A549 (cell line): ENCODE measurements around the gene FHIT. TPM values are rescaled to one million over a fixed set of nuclear protein-coding genes. Genes with fewer than 3 reads are reported as not detected.

Experiments used
- ATAC-seq, 2 experiments: fragments of 200-7000 bp in 1 of 2; fragments of >200 bp in 1 of 2; cut with Nextera tagmentation in 1 of 2; cut with Tn5 transposase in 1 of 2; 3 replicates each; pipeline versions ENCODE4 v1.8.0 to v1.9.1; 2018 to 2020; ENCODE audit warnings: mild to moderate bottlenecking in 1 of 2, moderate library complexity in 1 of 2
- CTCF ChIA-PET: fragments of 300-600 bp; sonication (Branson Sonifier 250); formaldehyde crosslinking; extraction: SDS; loops from one replicate; lab custom pipeline; 2021; ENCODE audit warnings: antibody characterized with exemption, inconsistent platforms; lab: Yijun Ruan, JAX
- POLR2A ChIA-PET: fragments of 350-600 bp; formaldehyde crosslinking; extraction: SDS; loops from one replicate; lab custom pipeline; 2021; ENCODE audit warnings: antibody characterized with exemption, inconsistent platforms; lab: Yijun Ruan, JAX
- DNase-seq, 2 experiments: peaks; one replicate each; pipeline versions ENCODE4 v3.0.0 to v3.0.0-alpha.2; 2011 to 2016; ENCODE audit warnings: low read depth in 1 of 2, low spot score in 1 of 2
- FAIRE-seq: peaks from 2 replicates; lab custom pipeline; 2011; peaks lifted over from hg19 to GRCh38; lab: Jason Lieb, UNC
- H3K27ac ChIP-seq, 2 experiments: fragments of >200 bp; sonication (Bioruptor Twin); formaldehyde crosslinking; 3 replicates each; pipeline ENCODE4 v1.5.1; 2016 to 2017
- H3K4me1 ChIP-seq: fragments of >200 bp; sonication (Bioruptor Twin); formaldehyde crosslinking; 3 replicates; pipeline ENCODE4 v1.6.1; 2016
- H3K4me2 ChIP-seq: fragments of >200 bp; sonication (Bioruptor Twin); formaldehyde crosslinking; 3 replicates; pipeline ENCODE4 v1.6.1; 2016
- H3K4me3 ChIP-seq: fragments of >200 bp; sonication (Bioruptor Twin); formaldehyde crosslinking; 3 replicates; pipeline ENCODE4 v1.5.1; 2016
- H3K9me3 ChIP-seq: fragments of >200 bp; sonication (Bioruptor Twin); formaldehyde crosslinking; 3 replicates; pipeline ENCODE4 v1.6.1; 2016
- CHD2 ChIP-seq: fragments of 150-350 bp; IDR thresholded peaks from 2 replicates; pipeline ENCODE4 v1.6.1; 2014; ENCODE audit warnings: low read length; ENCODE audit not compliant: partially characterized antibody
- EHF ChIP-seq: fragments of 250-450 bp; sonication (Bioruptor Pico); IDR thresholded peaks from 2 replicates; pipeline ENCODE4 v1.5.0; 2020; ENCODE audit warnings: mild to moderate bottlenecking
- ESRRA ChIP-seq: fragments of 150-350 bp; IDR thresholded peaks from 2 replicates; pipeline ENCODE4 v1.6.1; 2014; ENCODE audit warnings: mild to moderate bottlenecking, low read length, borderline replicate concordance
- FOXS1 ChIP-seq: fragments of 250-450 bp; sonication (Bioruptor Pico); IDR thresholded peaks from 2 replicates; pipeline ENCODE4 v1.5.0; 2020; ENCODE audit warnings: mild to moderate bottlenecking, moderate library complexity
- GATA3 ChIP-seq: IDR thresholded peaks from 2 replicates; pipeline ENCODE4 v1.6.1; 2012; ENCODE audit warnings: borderline replicate concordance
- JUNB ChIP-seq: fragments of >200 bp; sonication (Bioruptor Twin); formaldehyde crosslinking; IDR thresholded peaks from 2 replicates; pipeline ENCODE4 v1.6.1; 2016
- KDM1A ChIP-seq: fragments of 200-600 bp; sonication (generic); IDR thresholded peaks from 2 replicates; pipeline ENCODE4 v1.6.1; 2016; ENCODE audit warnings: low read depth, mild to moderate bottlenecking
- KDM5A ChIP-seq: fragments of 200-600 bp; sonication (generic); IDR thresholded peaks from 2 replicates; pipeline ENCODE4 v1.6.1; 2016; ENCODE audit warnings: antibody characterized with exemption, mild to moderate bottlenecking
- MAFK ChIP-seq: fragments of 450-650 bp; IDR thresholded peaks from 2 replicates; pipeline ENCODE4 v1.6.1; 2014; ENCODE audit not compliant: partially characterized antibody
- MAZ ChIP-seq: fragments of 150-350 bp; IDR thresholded peaks from 2 replicates; pipeline ENCODE4 v1.6.1; 2014; ENCODE audit warnings: antibody characterized with exemption, low read depth, low read length, borderline replicate concordance
- NFE2L2 ChIP-seq: fragments of 150-350 bp; conservative IDR thresholded peaks from 2 replicates; pipeline ENCODE4 v1.6.1; 2014; ENCODE audit warnings: low read length
- POLR2A ChIP-seq: IDR thresholded peaks from 2 replicates; pipeline ENCODE4 v1.6.1; 2012; ENCODE audit warnings: mild to moderate bottlenecking, low read length
- POLR2AphosphoS2 ChIP-seq: conservative IDR thresholded peaks from 2 replicates; pipeline ENCODE4 v1.6.1; 2012; ENCODE audit warnings: low read length, improper control_type of control experiment, inconsistent platforms
- RARB ChIP-seq: fragments of 250-450 bp; sonication (Bioruptor Pico); IDR thresholded peaks from 2 replicates; pipeline ENCODE4 v1.8.0; 2021; ENCODE audit warnings: mild to moderate bottlenecking, moderate library complexity
- SMC3 ChIP-seq: fragments of >200 bp; sonication (Bioruptor Twin); formaldehyde crosslinking; IDR thresholded peaks from 3 replicates; pipeline ENCODE4 v1.6.1; 2018; ENCODE audit warnings: inconsistent platforms
- SREBF2 ChIP-seq: fragments of 450-650 bp; IDR thresholded peaks from 2 replicates; pipeline ENCODE4 v1.6.1; 2014; ENCODE audit warnings: mild to moderate bottlenecking, moderate library complexity
- TP53 ChIP-seq: fragments of 250-450 bp; sonication (Bioruptor Pico); IDR thresholded peaks from 2 replicates; pipeline ENCODE4 v1.5.0; 2021; ENCODE audit warnings: mild to moderate bottlenecking, moderate library complexity
- ZNF302 ChIP-seq: fragments of 250-450 bp; sonication (Bioruptor Pico); IDR thresholded peaks from 2 replicates; pipeline ENCODE4 v1.9.0; 2021; ENCODE audit warnings: inconsistent platforms, mild to moderate bottlenecking, moderate library complexity
- WGBS: methylation state at CpG from one replicate; pipeline ENCODE4 v1.1.6; 2017; ENCODE audit errors: missing lambda C conversion rate; 5-methylcytosine and 5-hydroxymethylcytosine counted together
- polyA plus RNA-seq, 4 experiments: library from polyadenylated mRNA; depleted of rRNA in 3 of 4; stranded (reverse); fragments of >200 nt; fragmentation: RNase III in 1 of 4; extraction: RNeasy Plus Mini Kit Qiagen cat#74134 plus additional on column Dnase treatment in 1 of 4; gene quantifications; 2 replicates in 3 of 4; 3 replicates in 1 of 4; pipeline ENCODE4 v1.2.3, GENCODE V29; 2011 to 2017
- TF ChIP-seq, protein P1 (sequence below): fragments of >200 bp; sonication (Bioruptor Twin); formaldehyde crosslinking; IDR thresholded peaks from 3 replicates; pipeline ENCODE4 v1.5.1; 2016
- TF ChIP-seq, protein P2 (sequence below): fragments of 150-350 bp; IDR thresholded peaks from 2 replicates; pipeline ENCODE4 v1.6.1; 2014; ENCODE audit warnings: low read depth, mild to moderate bottlenecking, low read length
- TF ChIP-seq, protein P3 (sequence below): fragments of 200-600 bp; sonication (generic); IDR thresholded peaks from 2 replicates; pipeline ENCODE4 v1.6.1; 2016; ENCODE audit warnings: antibody characterized with exemption, mild to moderate bottlenecking, moderate library complexity
- TF ChIP-seq, protein P4 (sequence below): fragments of >200 bp; sonication (Bioruptor Twin); formaldehyde crosslinking; IDR thresholded peaks from 3 replicates; pipeline ENCODE4 v1.6.1; 2016
- TF ChIP-seq, protein P5 (sequence below): IDR thresholded peaks from 2 replicates; pipeline ENCODE4 v1.6.1; 2012
- TF ChIP-seq, protein P6 (sequence below): fragments of 450-650 bp; IDR thresholded peaks from 2 replicates; pipeline ENCODE4 v1.6.1; 2014; ENCODE audit warnings: antibody characterized with exemption

FHIT gene
- polyA plus RNA-seq, 2 of the 4 experiments (the other 2 are of a cell fraction): 0.76 to 0.92 TPM

DNA sequence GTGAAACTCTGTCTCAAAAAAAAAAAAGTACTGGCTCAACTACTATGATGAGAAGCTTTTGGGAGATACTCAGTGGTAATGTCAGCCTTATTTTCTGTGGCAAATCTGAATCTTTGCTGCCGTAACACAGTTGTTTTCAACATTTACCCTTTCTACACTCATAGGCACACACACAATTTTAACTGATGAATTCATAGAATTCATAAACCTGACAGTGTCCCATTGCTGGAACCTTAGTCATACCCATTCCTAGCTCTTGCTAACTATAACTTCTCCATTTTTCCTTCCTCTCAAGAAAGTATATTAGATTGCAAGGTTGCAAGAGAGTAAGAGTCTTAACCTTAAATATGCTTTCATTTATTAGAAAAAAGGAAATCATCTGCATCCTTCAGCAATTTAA, 496.6 kb downstream of the FHIT start:
- FAIRE-seq: no peak
- H3K4me2 ChIP-seq: no peak overlapping the region
- POLR2A ChIA-PET: no interaction called here
- no peaks in the 10 kb centered on the region for H3K9me3 ChIP-seq
- no peak overlapping the region for H3K4me3 ChIP-seq
- no peak for TF ChIP-seq JUNB
- TF ChIP-seq SREBF2: no peak
- no peak for TF ChIP-seq EHF (CRISPR knock-in tag)
- TF ChIP-seq GATA3: no peak
- no peak for TF ChIP-seq CHD2
- TF ChIP-seq KDM1A: no peak
- TF ChIP-seq, all 56 proteins: peak for 0
- 64% methylated on average over 1 of the region's 1 CpG for WGBS
- ATAC-seq (no peak), DNase-seq (no peak)
- CTCF ChIA-PET: no interaction called here
- no peaks in the 10 kb centered on the region for H3K4me1 ChIP-seq
- H3K27ac ChIP-seq: no peak overlapping the region

DNA sequence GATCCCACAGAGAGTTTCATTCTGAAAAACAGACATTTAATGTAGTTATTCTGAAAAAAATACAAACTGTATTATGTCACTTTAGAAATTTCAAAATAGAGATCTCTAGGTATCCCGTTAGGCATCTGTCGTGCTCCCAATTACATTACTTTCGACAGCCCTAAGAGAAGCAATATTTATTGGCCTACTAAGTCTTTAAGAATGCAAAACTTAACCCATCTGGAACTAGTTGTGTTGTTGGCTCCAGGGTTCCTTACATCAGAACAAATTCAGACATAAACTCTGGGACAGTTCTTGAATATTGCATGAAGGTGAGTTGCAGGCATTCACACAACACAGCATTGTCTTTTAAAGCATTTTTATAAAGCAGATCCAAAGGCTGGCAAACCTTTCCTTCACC, 498.4 kb downstream of the FHIT start:
- H3K4me2 ChIP-seq: no peak overlapping the region
- POLR2A ChIA-PET: no interaction called here
- 13% methylated on average over 3 of the region's 3 CpGs for WGBS
- CTCF ChIA-PET: no interaction called here
- H3K9me3 ChIP-seq: no peaks in the 10 kb centered on the region
- ATAC-seq (no peak), DNase-seq (no peak), FAIRE-seq (no peak)
- H3K4me1 ChIP-seq: no peaks in the 10 kb centered on the region
- H3K4me3 ChIP-seq: no peak overlapping the region
- TF ChIP-seq SMC3 (no peak), RARB (CRISPR knock-in tag) (no peak), MAFK (no peak), GATA3 (no peak)
- H3K27ac ChIP-seq: no peak overlapping the region

DNA sequence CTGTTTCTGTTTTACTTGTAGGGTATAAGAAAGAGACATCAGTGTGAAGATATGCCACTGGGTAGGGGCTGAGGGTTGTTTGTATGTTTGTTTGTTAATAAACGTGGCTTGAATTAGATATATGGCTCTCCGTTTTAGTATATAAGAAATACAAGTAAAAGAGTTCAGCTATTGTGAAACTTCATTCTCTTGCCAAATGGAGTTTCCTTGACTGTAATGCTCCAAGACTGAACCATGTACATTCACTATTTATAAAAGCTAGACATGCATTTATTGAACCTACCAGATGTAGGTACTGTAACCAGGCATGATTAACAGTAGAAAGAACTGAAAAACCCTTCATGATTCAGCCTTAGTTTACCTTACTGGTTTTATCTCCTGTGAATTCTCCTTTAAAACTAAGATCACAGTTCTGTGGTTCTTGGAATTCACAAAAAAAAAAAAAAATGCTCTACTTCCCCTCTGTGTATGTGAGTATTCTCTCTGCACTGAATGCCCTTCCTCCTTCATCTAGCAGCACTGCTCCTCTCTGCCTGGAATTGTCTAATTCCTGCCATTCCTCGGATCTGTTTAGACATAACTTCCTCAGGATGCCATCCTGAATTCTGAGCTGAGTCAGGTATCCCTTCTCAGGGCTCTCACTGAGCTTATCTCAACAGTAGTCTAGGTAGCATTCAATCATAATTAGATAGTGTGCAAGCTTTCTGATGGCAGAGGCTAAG, 504.4 kb downstream of the FHIT start:
- H3K4me1 ChIP-seq: no peaks in the 10 kb centered on the region
- no peak for ATAC-seq
- no peak overlapping the region for H3K4me3 ChIP-seq
- 17% methylated on average over 3 of the region's 3 CpGs for WGBS
- no peak overlapping the region for H3K4me2 ChIP-seq
- no peaks in the 10 kb centered on the region for H3K9me3 ChIP-seq
- no peak for DNase-seq
- FAIRE-seq: no peak
- TF ChIP-seq GATA3 (no peak), FOXS1 (no peak), ZNF302 (CRISPR knock-in tag) (no peak), NFE2L2 (no peak), KDM5A (no peak), KDM1A (no peak), TP53 (CRISPR knock-in tag) (no peak), POLR2A (no peak), ESRRA (no peak), POLR2AphosphoS2 (no peak), MAZ (no peak)
- TF ChIP-seq, protein P1, sequence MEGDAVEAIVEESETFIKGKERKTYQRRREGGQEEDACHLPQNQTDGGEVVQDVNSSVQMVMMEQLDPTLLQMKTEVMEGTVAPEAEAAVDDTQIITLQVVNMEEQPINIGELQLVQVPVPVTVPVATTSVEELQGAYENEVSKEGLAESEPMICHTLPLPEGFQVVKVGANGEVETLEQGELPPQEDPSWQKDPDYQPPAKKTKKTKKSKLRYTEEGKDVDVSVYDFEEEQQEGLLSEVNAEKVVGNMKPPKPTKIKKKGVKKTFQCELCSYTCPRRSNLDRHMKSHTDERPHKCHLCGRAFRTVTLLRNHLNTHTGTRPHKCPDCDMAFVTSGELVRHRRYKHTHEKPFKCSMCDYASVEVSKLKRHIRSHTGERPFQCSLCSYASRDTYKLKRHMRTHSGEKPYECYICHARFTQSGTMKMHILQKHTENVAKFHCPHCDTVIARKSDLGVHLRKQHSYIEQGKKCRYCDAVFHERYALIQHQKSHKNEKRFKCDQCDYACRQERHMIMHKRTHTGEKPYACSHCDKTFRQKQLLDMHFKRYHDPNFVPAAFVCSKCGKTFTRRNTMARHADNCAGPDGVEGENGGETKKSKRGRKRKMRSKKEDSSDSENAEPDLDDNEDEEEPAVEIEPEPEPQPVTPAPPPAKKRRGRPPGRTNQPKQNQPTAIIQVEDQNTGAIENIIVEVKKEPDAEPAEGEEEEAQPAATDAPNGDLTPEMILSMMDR: no peak
- TF ChIP-seq, protein P2, sequence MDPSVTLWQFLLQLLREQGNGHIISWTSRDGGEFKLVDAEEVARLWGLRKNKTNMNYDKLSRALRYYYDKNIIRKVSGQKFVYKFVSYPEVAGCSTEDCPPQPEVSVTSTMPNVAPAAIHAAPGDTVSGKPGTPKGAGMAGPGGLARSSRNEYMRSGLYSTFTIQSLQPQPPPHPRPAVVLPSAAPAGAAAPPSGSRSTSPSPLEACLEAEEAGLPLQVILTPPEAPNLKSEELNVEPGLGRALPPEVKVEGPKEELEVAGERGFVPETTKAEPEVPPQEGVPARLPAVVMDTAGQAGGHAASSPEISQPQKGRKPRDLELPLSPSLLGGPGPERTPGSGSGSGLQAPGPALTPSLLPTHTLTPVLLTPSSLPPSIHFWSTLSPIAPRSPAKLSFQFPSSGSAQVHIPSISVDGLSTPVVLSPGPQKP: no peak
- TF ChIP-seq, protein P3, sequence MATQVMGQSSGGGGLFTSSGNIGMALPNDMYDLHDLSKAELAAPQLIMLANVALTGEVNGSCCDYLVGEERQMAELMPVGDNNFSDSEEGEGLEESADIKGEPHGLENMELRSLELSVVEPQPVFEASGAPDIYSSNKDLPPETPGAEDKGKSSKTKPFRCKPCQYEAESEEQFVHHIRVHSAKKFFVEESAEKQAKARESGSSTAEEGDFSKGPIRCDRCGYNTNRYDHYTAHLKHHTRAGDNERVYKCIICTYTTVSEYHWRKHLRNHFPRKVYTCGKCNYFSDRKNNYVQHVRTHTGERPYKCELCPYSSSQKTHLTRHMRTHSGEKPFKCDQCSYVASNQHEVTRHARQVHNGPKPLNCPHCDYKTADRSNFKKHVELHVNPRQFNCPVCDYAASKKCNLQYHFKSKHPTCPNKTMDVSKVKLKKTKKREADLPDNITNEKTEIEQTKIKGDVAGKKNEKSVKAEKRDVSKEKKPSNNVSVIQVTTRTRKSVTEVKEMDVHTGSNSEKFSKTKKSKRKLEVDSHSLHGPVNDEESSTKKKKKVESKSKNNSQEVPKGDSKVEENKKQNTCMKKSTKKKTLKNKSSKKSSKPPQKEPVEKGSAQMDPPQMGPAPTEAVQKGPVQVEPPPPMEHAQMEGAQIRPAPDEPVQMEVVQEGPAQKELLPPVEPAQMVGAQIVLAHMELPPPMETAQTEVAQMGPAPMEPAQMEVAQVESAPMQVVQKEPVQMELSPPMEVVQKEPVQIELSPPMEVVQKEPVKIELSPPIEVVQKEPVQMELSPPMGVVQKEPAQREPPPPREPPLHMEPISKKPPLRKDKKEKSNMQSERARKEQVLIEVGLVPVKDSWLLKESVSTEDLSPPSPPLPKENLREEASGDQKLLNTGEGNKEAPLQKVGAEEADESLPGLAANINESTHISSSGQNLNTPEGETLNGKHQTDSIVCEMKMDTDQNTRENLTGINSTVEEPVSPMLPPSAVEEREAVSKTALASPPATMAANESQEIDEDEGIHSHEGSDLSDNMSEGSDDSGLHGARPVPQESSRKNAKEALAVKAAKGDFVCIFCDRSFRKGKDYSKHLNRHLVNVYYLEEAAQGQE: no peak
- TF ChIP-seq, protein P4, sequence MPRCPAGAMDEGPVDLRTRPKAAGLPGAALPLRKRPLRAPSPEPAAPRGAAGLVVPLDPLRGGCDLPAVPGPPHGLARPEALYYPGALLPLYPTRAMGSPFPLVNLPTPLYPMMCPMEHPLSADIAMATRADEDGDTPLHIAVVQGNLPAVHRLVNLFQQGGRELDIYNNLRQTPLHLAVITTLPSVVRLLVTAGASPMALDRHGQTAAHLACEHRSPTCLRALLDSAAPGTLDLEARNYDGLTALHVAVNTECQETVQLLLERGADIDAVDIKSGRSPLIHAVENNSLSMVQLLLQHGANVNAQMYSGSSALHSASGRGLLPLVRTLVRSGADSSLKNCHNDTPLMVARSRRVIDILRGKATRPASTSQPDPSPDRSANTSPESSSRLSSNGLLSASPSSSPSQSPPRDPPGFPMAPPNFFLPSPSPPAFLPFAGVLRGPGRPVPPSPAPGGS: no peak
- TF ChIP-seq, protein P5, sequence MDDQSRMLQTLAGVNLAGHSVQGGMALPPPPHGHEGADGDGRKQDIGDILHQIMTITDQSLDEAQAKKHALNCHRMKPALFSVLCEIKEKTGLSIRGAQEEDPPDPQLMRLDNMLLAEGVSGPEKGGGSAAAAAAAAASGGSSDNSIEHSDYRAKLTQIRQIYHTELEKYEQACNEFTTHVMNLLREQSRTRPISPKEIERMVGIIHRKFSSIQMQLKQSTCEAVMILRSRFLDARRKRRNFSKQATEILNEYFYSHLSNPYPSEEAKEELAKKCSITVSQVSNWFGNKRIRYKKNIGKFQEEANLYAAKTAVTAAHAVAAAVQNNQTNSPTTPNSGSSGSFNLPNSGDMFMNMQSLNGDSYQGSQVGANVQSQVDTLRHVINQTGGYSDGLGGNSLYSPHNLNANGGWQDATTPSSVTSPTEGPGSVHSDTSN: no peak
- TF ChIP-seq, protein P6, sequence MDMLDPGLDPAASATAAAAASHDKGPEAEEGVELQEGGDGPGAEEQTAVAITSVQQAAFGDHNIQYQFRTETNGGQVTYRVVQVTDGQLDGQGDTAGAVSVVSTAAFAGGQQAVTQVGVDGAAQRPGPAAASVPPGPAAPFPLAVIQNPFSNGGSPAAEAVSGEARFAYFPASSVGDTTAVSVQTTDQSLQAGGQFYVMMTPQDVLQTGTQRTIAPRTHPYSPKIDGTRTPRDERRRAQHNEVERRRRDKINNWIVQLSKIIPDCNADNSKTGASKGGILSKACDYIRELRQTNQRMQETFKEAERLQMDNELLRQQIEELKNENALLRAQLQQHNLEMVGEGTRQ: no peak
- TF ChIP-seq, all 56 proteins: peak for 0
- no peak overlapping the region for H3K27ac ChIP-seq
- ChIA-PET CTCF (interaction anchor here (0.6 kb wide), 1 partner anchor 346 kb away, joined by 3 read pairs; no protein-coding TSS in a partner anchor), POLR2A (no interaction called here)
